H9 (cell line): ENCODE data around the gene RANBP17. TPM values are rescaled to one million over a fixed set of nuclear protein-coding genes. Genes with fewer than 3 reads are reported as not detected.

Experiments
- DNase-seq: peaks from one replicate; pipeline ENCODE4 v3.0.0-alpha.2; 2017
- H2AFZ ChIP-seq: one replicate; pipeline ENCODE4 v1.6.1; 2013; ENCODE audit warnings: mild to moderate bottlenecking, low read length, control low read depth, moderate library complexity
- H2AK5ac ChIP-seq: 2 replicates; pipeline ENCODE4 v1.6.1; 2013; ENCODE audit warnings: low read length, control low read depth, mixed read lengths; ENCODE audit not compliant: insufficient read length
- H2BK120ac ChIP-seq: one replicate; pipeline ENCODE4 v1.6.1; 2013; ENCODE audit warnings: low read depth, mild to moderate bottlenecking, low read length, control low read depth, inconsistent platforms; ENCODE audit not compliant: poor library complexity, severe bottlenecking
- H2BK12ac ChIP-seq: 2 replicates; pipeline ENCODE4 v1.6.1; 2013; ENCODE audit warnings: low read length, control low read depth, mixed read lengths, low read depth; ENCODE audit not compliant: insufficient read length
- H2BK15ac ChIP-seq: 2 replicates; pipeline ENCODE4 v1.6.1; 2013; ENCODE audit warnings: low read depth, low read length, control low read depth
- H2BK20ac ChIP-seq: one replicate; pipeline ENCODE4 v1.6.1; 2013; ENCODE audit warnings: low read depth, mild to moderate bottlenecking, low read length, control low read depth, inconsistent platforms; ENCODE audit not compliant: poor library complexity, severe bottlenecking
- H2BK5ac ChIP-seq: 2 replicates; pipeline ENCODE4 v1.6.1; 2013; ENCODE audit warnings: low read length, control low read depth, mixed read lengths; ENCODE audit not compliant: insufficient read length
- H3K14ac ChIP-seq: 2 replicates; pipeline ENCODE4 v1.6.1; 2013; ENCODE audit warnings: low read length, control low read depth; ENCODE audit not compliant: insufficient read depth
- H3K18ac ChIP-seq: 2 replicates; pipeline ENCODE4 v1.6.1; 2013; ENCODE audit warnings: low read depth, mild to moderate bottlenecking, mixed read lengths, low read length, control low read depth; ENCODE audit not compliant: insufficient read length
- H3K23ac ChIP-seq: 2 replicates; pipeline ENCODE4 v1.6.1; 2013; ENCODE audit warnings: low read length, control low read depth, mixed read lengths, low read depth; ENCODE audit not compliant: insufficient read length
- H3K23me2 ChIP-seq: 2 replicates; pipeline ENCODE4 v1.6.1; 2013; ENCODE audit warnings: low read depth, mild to moderate bottlenecking, mixed read lengths, low read length, control low read depth; ENCODE audit not compliant: insufficient read length, poor library complexity, severe bottlenecking
- H3K27ac ChIP-seq: 2 replicates; pipeline ENCODE4 v1.5.1; 2013; ENCODE audit warnings: low read length, control low read depth, mixed read lengths, low read depth; ENCODE audit not compliant: insufficient read length
- H3K27me3 ChIP-seq: 2 replicates; pipeline ENCODE4 v1.6.1; 2013; ENCODE audit warnings: low read length, control low read depth, inconsistent platforms; ENCODE audit not compliant: insufficient read depth
- H3K4ac ChIP-seq: 2 replicates; pipeline ENCODE4 v1.6.1; 2013; ENCODE audit warnings: low read depth, mild to moderate bottlenecking, control low read depth, inconsistent platforms, low read length, moderate library complexity
- H3K4me1 ChIP-seq: 2 replicates; pipeline ENCODE4 v1.6.1; 2013; ENCODE audit warnings: low read length, control low read depth, inconsistent platforms; ENCODE audit not compliant: insufficient read depth
- H3K4me2 ChIP-seq: 2 replicates; pipeline ENCODE4 v1.6.1; 2013; ENCODE audit warnings: low read length, control low read depth, mixed read lengths; ENCODE audit not compliant: insufficient read length, insufficient read depth
- H3K56ac ChIP-seq: 2 replicates; pipeline ENCODE4 v1.6.1; 2013; ENCODE audit warnings: low read depth, mild to moderate bottlenecking, mixed read lengths, low read length, control low read depth; ENCODE audit not compliant: insufficient read length
- H3K79me1 ChIP-seq: 2 replicates; pipeline ENCODE4 v1.6.1; 2013; ENCODE audit warnings: low read depth, mild to moderate bottlenecking, moderate library complexity, low read length, control low read depth, inconsistent platforms; ENCODE audit not compliant: insufficient read depth, poor library complexity, severe bottlenecking
- H3K79me2 ChIP-seq: 2 replicates; pipeline ENCODE4 v1.6.1; 2013; ENCODE audit warnings: low read length, control low read depth, inconsistent platforms; ENCODE audit not compliant: insufficient read depth
- H3K9ac ChIP-seq: 2 replicates; pipeline ENCODE4 v1.6.1; 2013; ENCODE audit warnings: low read length, control low read depth, mixed read lengths; ENCODE audit not compliant: insufficient read length; ENCODE audit errors: extremely low read depth
- H3K9me3 ChIP-seq: one replicate; pipeline ENCODE4 v1.6.1; 2013; ENCODE audit warnings: low read depth, low read length, inconsistent platforms; ENCODE audit not compliant: control insufficient read depth
- H3T11ph ChIP-seq: one replicate; pipeline ENCODE4 v1.6.1; 2013; ENCODE audit warnings: mild to moderate bottlenecking, low read length, control low read depth, inconsistent platforms
- H4K20me1 ChIP-seq: one replicate; pipeline ENCODE4 v1.6.1; 2013; ENCODE audit not compliant: control insufficient read depth, insufficient read length, insufficient read depth
- H4K5ac ChIP-seq: 2 replicates; pipeline ENCODE4 v1.6.1; 2013; ENCODE audit warnings: low read depth, mild to moderate bottlenecking, mixed read lengths, low read length, control low read depth; ENCODE audit not compliant: insufficient read length
- H4K8ac ChIP-seq: replicated peaks from 2 replicates; pipeline ENCODE4 v1.6.1; 2013; ENCODE audit warnings: low read length, control low read depth, mixed read lengths, low read depth; ENCODE audit not compliant: insufficient read length
- H4K91ac ChIP-seq: 2 replicates; pipeline ENCODE4 v1.6.1; 2013; ENCODE audit warnings: low read depth, mild to moderate bottlenecking, moderate library complexity, mixed read lengths, low read length, control low read depth; ENCODE audit not compliant: insufficient read length
- H3K27ac Mint-ChIP-seq, 3 experiments: 2 replicates in 2 of 3; 3 replicates in 1 of 3; pipeline ENCODE4 v1.8.0; 2020 to 2021; ENCODE audit warnings: mixed read lengths in 3 of 3, mild to moderate bottlenecking in 1 of 3, moderate library complexity in 1 of 3
- H3K27me3 Mint-ChIP-seq: 2 replicates; pipeline ENCODE4 v1.8.0; 2021; ENCODE audit warnings: low read depth, mild to moderate bottlenecking, moderate library complexity, mixed read lengths
- H3K36me3 Mint-ChIP-seq, 3 experiments: 2 replicates in 2 of 3; 3 replicates in 1 of 3; pipeline ENCODE4 v1.8.0; 2020 to 2021; ENCODE audit warnings: low read depth in 3 of 3, mixed read lengths in 3 of 3; ENCODE audit not compliant: insufficient read depth in 1 of 3
- H3K4me1 Mint-ChIP-seq, 2 experiments: 2 replicates each; pipeline ENCODE4 v1.8.0; 2020; ENCODE audit warnings: mixed read lengths in 2 of 2
- H3K4me3 Mint-ChIP-seq, 2 experiments: 2 replicates in 1 of 2; 3 replicates in 1 of 2; pipeline ENCODE4 v1.8.0; 2020 to 2021; ENCODE audit warnings: mild to moderate bottlenecking in 2 of 2, mixed read lengths in 2 of 2, moderate library complexity in 1 of 2
- H3K9me3 Mint-ChIP-seq, 2 experiments: 2 replicates in 1 of 2; 3 replicates in 1 of 2; pipeline ENCODE4 v1.8.0; 2020; ENCODE audit warnings: mild to moderate bottlenecking in 2 of 2, mixed read lengths in 2 of 2, moderate library complexity in 1 of 2
- CTCF ChIP-seq: fragments of 200-600 bp; sonication (generic); conservative IDR thresholded peaks from 3 replicates; pipeline ENCODE4 v1.8.0; 2021; ENCODE audit warnings: antibody characterized with exemption, mild to moderate bottlenecking
- WGBS: extraction: QIAGEN DNeasy Blood & Tissue Kit; methylation state at CpG from one replicate; pipeline ENCODE4 v1.1.7; 2013; ENCODE audit warnings: missing lambda C conversion rate, low lambda C conversion rate, mixed read lengths; ENCODE audit not compliant: insufficient read length; ENCODE audit errors: extremely low coverage; 5-methylcytosine and 5-hydroxymethylcytosine counted together
- total RNA-seq: library from RNA; stranded (reverse); gene quantifications from 2 replicates; pipeline ENCODE4 v1.2.1, GENCODE V29; 2021

The RANBP17 gene
- total RNA-seq, 1 experiment from 2014 or later, result 16.5 TPM

DNA sequence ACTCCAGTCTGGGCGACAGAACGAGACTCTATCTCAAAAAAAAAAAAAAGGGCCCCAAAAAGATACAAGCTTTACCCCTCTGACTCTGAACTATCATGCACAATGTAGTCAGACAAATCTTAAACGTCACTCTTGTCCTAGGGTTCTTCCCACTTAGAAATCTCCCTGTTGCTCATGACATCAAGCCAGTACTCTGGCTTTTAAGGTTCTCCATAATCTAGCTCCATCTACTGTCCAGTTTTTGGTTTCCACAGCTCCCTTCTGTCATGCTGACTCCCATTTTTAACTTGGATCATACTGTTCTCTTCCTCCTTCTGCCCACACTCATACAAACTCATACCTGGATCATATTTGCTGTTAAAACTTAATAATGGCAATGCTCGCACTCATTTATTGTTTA is 290.6 kb downstream of the RANBP17 start:
- Histone ChIP-seq H3K4ac (no peak overlapping the region), H2AK5ac (no peak overlapping the region), H3K23ac (no peak overlapping the region), H3K27ac (no peak overlapping the region), H4K91ac (no peak overlapping the region), H3K18ac (no peak overlapping the region), H3K56ac (no peak overlapping the region), H2BK5ac (no peak overlapping the region), H2BK12ac (no peak overlapping the region), H3K23me2 (no peaks in the 10 kb centered on the region), H2BK15ac (no peak overlapping the region), H2BK20ac (no peak overlapping the region), H3K79me1 (no peaks in the 10 kb centered on the region), H3K9ac (no peak overlapping the region), H3K27me3 (no peaks in the 10 kb centered on the region), H2AFZ (no peak overlapping the region), H4K5ac (no peak overlapping the region), H3T11ph (no peak overlapping the region), H3K14ac (no peak overlapping the region), H4K8ac (no peak overlapping the region), H4K20me1 (no peaks in the 10 kb centered on the region), H3K4me1 (peaks cover 2% of the 10 kb centered on the region; the same call in 1 of the 2 replicates), H3K79me2 (no peaks in the 10 kb centered on the region), H2BK120ac (no peak overlapping the region), H3K4me2 (no peak overlapping the region), H3K9me3 (no peaks in the 10 kb centered on the region)
- no CpG with 5 or more reads among the region's 4 CpGs for WGBS
- no peaks in the 10 kb centered on the region for H3K9me3 Mint-ChIP-seq
- H3K27me3 Mint-ChIP-seq, result no peaks in the 10 kb centered on the region
- peaks cover 14% of the 10 kb centered on the region in 2 experiments for H3K4me1 Mint-ChIP-seq
- no peak overlapping the region for H3K27ac Mint-ChIP-seq
- TF ChIP-seq CTCF, result peak; percentile 28; the same call in 2 of the 3 replicates
- H3K36me3 Mint-ChIP-seq, result no peaks in the 10 kb centered on the region
- no peak for DNase-seq
- H3K4me3 Mint-ChIP-seq, result no peak overlapping the region
